Prostate gland (tissue), 2 donors: ENCODE data around the gene LGR4.

Experiments used
- POLR2A ChIP-seq: fragments of 450-650 bp; IDR thresholded peaks from one replicate; pipeline ENCODE4 v1.6.1; 2016; ENCODE audit warnings: antibody characterized with exemption, mild to moderate bottlenecking
- TF ChIP-seq, protein P1 (sequence below), 4 experiments: fragments of 200-600 bp in 2 of 4; fragments of 450-650 bp in 2 of 4; sonication (generic) in 2 of 4; IDR thresholded peaks; 1 replicate in 3 of 4; 2 replicates in 1 of 4; pipeline ENCODE4 v1.5.1; 2016 to 2019; ENCODE audit warnings: antibody characterized with exemption in 4 of 4, mild to moderate bottlenecking in 2 of 4, moderate library complexity in 2 of 4

GRCh38 chr11:27379449-27379848, 93.1 kb downstream of the LGR4 start:
- TF ChIP-seq POLR2A, result no peak
- TF ChIP-seq, protein P1, sequence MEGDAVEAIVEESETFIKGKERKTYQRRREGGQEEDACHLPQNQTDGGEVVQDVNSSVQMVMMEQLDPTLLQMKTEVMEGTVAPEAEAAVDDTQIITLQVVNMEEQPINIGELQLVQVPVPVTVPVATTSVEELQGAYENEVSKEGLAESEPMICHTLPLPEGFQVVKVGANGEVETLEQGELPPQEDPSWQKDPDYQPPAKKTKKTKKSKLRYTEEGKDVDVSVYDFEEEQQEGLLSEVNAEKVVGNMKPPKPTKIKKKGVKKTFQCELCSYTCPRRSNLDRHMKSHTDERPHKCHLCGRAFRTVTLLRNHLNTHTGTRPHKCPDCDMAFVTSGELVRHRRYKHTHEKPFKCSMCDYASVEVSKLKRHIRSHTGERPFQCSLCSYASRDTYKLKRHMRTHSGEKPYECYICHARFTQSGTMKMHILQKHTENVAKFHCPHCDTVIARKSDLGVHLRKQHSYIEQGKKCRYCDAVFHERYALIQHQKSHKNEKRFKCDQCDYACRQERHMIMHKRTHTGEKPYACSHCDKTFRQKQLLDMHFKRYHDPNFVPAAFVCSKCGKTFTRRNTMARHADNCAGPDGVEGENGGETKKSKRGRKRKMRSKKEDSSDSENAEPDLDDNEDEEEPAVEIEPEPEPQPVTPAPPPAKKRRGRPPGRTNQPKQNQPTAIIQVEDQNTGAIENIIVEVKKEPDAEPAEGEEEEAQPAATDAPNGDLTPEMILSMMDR (IDR thresholded peaks at IDR 0.05), result no peak
